HepG2 (cell line): ENCODE data around the gene MRPS14. TPM values are rescaled to one million over a fixed set of nuclear protein-coding genes. Genes with fewer than 3 reads are reported as not detected.

Experiments
- ATAC-seq: fragments of 200-7000 bp; cut with Tn5 transposase; 3 replicates; pipeline ENCODE4 v1.9.1; 2020; ENCODE audit warnings: mild to moderate bottlenecking, moderate library complexity
- BruUV-seq: library from RNA; stranded (reverse); fragments of 400-500 nt; replicated peaks from 2 replicates; lab custom pipeline; 2021; lab: Mats Ljungman, UMichigan
- CTCF ChIA-PET: fragments of 300-600 bp; formaldehyde crosslinking; extraction: SDS; loops from one replicate; lab custom pipeline; 2021; ENCODE audit warnings: low total read pairs, inconsistent platforms, low intra/inter-chr PET ratio; lab: Yijun Ruan, JAX
- POLR2A ChIA-PET: fragments of 350-600 bp; sonication (Branson Sonifier 250); formaldehyde crosslinking; loops from one replicate; lab custom pipeline; 2020; ENCODE audit warnings: antibody characterized with exemption, inconsistent platforms; lab: Yijun Ruan, JAX
- DNase-seq: peaks from one replicate; pipeline ENCODE4 v3.0.0-alpha.2; 2015; ENCODE audit warnings: low spot score
- FAIRE-seq: peaks from 3 replicates; lab custom pipeline; 2011; peaks lifted over from hg19 to GRCh38; lab: Jason Lieb, UNC
- H2AFZ ChIP-seq: one replicate; pipeline ENCODE4 v1.6.1; 2011; ENCODE audit warnings: low read length, inconsistent platforms
- H3K27ac ChIP-seq: fragments of 300-600 bp; 3 replicates; pipeline ENCODE4 v1.8.0; 2011; ENCODE audit warnings: mixed run types, mild to moderate bottlenecking, mixed read lengths, low read length, inconsistent platforms; ENCODE audit not compliant: insufficient read depth; ENCODE audit errors: extremely low read length
- H3K27me3 ChIP-seq, 2 experiments: fragments of 200-600 bp in 1 of 2; 2 replicates in 1 of 2; 3 replicates in 1 of 2; pipeline versions ENCODE4 v1.6.0 to v1.8.0; 2011; ENCODE audit warnings: low read length in 2 of 2, mild to moderate bottlenecking in 2 of 2, moderate library complexity in 2 of 2, inconsistent platforms in 1 of 2; ENCODE audit not compliant: insufficient read depth in 2 of 2, control insufficient read depth in 1 of 2
- H3K36me3 ChIP-seq, 2 experiments: fragments of 200-600 bp in 1 of 2; replicated peaks in 1 of 2; 2 replicates in 1 of 2; 3 replicates in 1 of 2; pipeline versions ENCODE4 v1.5.1 to v1.8.0; 2011; ENCODE audit warnings: low read length in 2 of 2, inconsistent platforms in 1 of 2; ENCODE audit not compliant: insufficient read depth in 2 of 2, control insufficient read depth in 1 of 2
- H3K4me1 ChIP-seq: 2 replicates; pipeline ENCODE4 v1.5.1; 2012; ENCODE audit warnings: low read length, inconsistent platforms; ENCODE audit not compliant: insufficient read depth
- H3K4me2 ChIP-seq: 2 replicates; pipeline ENCODE4 v1.6.0; 2011; ENCODE audit warnings: low read depth, low read length, inconsistent platforms
- H3K4me3 ChIP-seq, 3 experiments: fragments of 200-600 bp in 1 of 3; sonication (generic), shearing (Covaris generic) in 1 of 3; replicated peaks in 1 of 3; 2 replicates each; pipeline ENCODE4 v1.5.1; 2011 to 2016; ENCODE audit warnings: low read length in 3 of 3, inconsistent platforms in 2 of 3, low read depth in 2 of 3, mild to moderate bottlenecking in 2 of 3, control low read depth in 1 of 3, mixed read lengths in 1 of 3; ENCODE audit not compliant: insufficient read depth in 1 of 3
- H3K79me2 ChIP-seq: one replicate; pipeline ENCODE4 v1.6.1; 2011; ENCODE audit warnings: low read length, inconsistent platforms; ENCODE audit not compliant: insufficient read depth
- H3K9ac ChIP-seq: 2 replicates; pipeline ENCODE4 v1.6.0; 2011; ENCODE audit warnings: mild to moderate bottlenecking, low read depth, low read length, inconsistent platforms; ENCODE audit not compliant: insufficient read depth
- H3K9me3 ChIP-seq: 2 replicates; pipeline ENCODE4 v1.5.1; 2012; ENCODE audit warnings: mild to moderate bottlenecking, low read length
- H4K20me1 ChIP-seq: 2 replicates; pipeline ENCODE4 v1.6.0; 2011; ENCODE audit warnings: inconsistent platforms, mild to moderate bottlenecking, low read length, moderate library complexity; ENCODE audit not compliant: insufficient read depth
- ARID4A ChIP-seq: sonication (generic); formaldehyde crosslinking; IDR thresholded peaks from 2 replicates; pipeline ENCODE4 v1.5.0; 2020; ENCODE audit warnings: mild to moderate bottlenecking, missing genetic modification reagents, borderline replicate concordance
- BHLHE40 ChIP-seq: IDR thresholded peaks from 2 replicates; pipeline ENCODE4 v1.6.1; 2011; ENCODE audit warnings: low read length, improper control_type of control experiment
- CEBPZ ChIP-seq: IDR thresholded peaks from 2 replicates; pipeline ENCODE4 v1.6.1; 2012; ENCODE audit warnings: low read length, improper control_type of control experiment
- FOXP4 ChIP-seq: sonication (generic); formaldehyde crosslinking; IDR thresholded peaks from 2 replicates; pipeline ENCODE4 v1.4.0; 2020; ENCODE audit warnings: missing genetic modification reagents
- RAD21 ChIP-seq: fragments of 450-650 bp; formaldehyde crosslinking; IDR thresholded peaks from 2 replicates; pipeline ENCODE4 v1.5.0; 2020; ENCODE audit warnings: mild to moderate bottlenecking
- ZBTB49 ChIP-seq: sonication (generic); formaldehyde crosslinking; IDR thresholded peaks from 2 replicates; pipeline ENCODE4 v1.4.0; 2020; ENCODE audit warnings: missing genetic modification reagents, borderline replicate concordance
- ZNF777 ChIP-seq: sonication (generic); formaldehyde crosslinking; IDR thresholded peaks from 2 replicates; pipeline ENCODE4 v1.4.0; 2020; ENCODE audit warnings: missing genetic modification reagents
- in situ Hi-C: cut with HindIII; loops from 2 replicates; pipeline ENCODE4 v1.10.0; 2017; ENCODE audit warnings: low pct_unique_long_range_greater_than_20kb; ENCODE audit not compliant: extremely low pct_ligation_motif_present
- intact Hi-C: fragments of 100-400 bp; cut with micrococcal nuclease; formaldehyde crosslinking; loops from one replicate; pipeline ENCODE4 v1.10.0; 2022; ENCODE audit not compliant: unreplicated experiment
- polyA plus RNA-seq, 8 experiments: library from polyadenylated mRNA; depleted of rRNA in 3 of 8; stranded (reverse) in 7 of 8; unstranded in 1 of 8; fragments of >200 nt; fragmentation: Illumina TruSeq in 4 of 8; extraction: Trizol in 4 of 8; gene quantifications; 2 replicates each; pipeline versions ENCODE4 v1.2.1 to v1.2.3, GENCODE V29; 2011 to 2016; ENCODE audit warnings: low read depth in 4 of 8, missing spikeins in 1 of 8, mixed read lengths in 1 of 8; ENCODE audit not compliant: insufficient read depth in 1 of 8
- total RNA-seq, 5 experiments: library from RNA; depleted of rRNA; stranded (reverse); fragments of >200 nt; fragmentation: Illumina TruSeq; extraction: Trizol; gene quantifications; 2 replicates each; pipeline ENCODE4 v1.2.3, GENCODE V29; 2016; ENCODE audit warnings: low read depth in 1 of 5

MRPS14 gene
- total and polyA plus RNA-seq, 2 of the 13 experiments (the other 11 are each of a cell fraction or from before 2014, with no cell fraction given): 36.6 to 43.2 TPM

- TF ChIP-seq ZBTB49 (CRISPR knock-in tag): no peak
Observed at GRCh38 chr1:174984952-174985351, 38.3 kb downstream of the MRPS14 start (continued).

- Histone ChIP-seq H3K9me3 (no peaks in the 10 kb centered on the region), H3K36me3 (no peaks in the 10 kb centered on the region), H3K27me3 (no peaks in the 10 kb centered on the region), H4K20me1 (no peaks in the 10 kb centered on the region), H3K27ac (no peak overlapping the region), H3K4me2 (no peak overlapping the region), H2AFZ (no peak overlapping the region), H3K9ac (no peak overlapping the region), H3K4me3 (no peak overlapping the region), H3K4me1 (peaks cover 14% of the 10 kb centered on the region), H3K79me2 (no peaks in the 10 kb centered on the region)
- no TSS peak for BruUV-seq
- DNase-seq: peak; percentile 34
- in situ Hi-C loops (loop anchor here (25.0 kb wide), 1 partner anchor 721 kb away; no protein-coding TSS in a partner anchor), intact Hi-C loops (loop anchor here (1.0 kb wide), 1 partner anchor 213 kb away; no protein-coding TSS in a partner anchor)
- POLR2A ChIA-PET: interaction anchor here (1.4 kb wide), 1 partner anchor 16 kb away, joined by 5 read pairs; the partner anchor contains the start of gene CACYBP
- CTCF ChIA-PET: interaction anchor here (2.1 kb wide), 1 partner anchor 213 kb away, joined by 30 read pairs; no protein-coding TSS in a partner anchor
- no peak for ATAC-seq
- FAIRE-seq: peak; percentile 30
- no peak for TF ChIP-seq BHLHE40
- TF ChIP-seq RAD21 (CRISPR knock-in tag): peak; percentile 40; the same call in 1 of the 2 replicates
- no peak for TF ChIP-seq CEBPZ
- no peak for TF ChIP-seq ZNF777 (CRISPR knock-in tag)
- TF ChIP-seq FOXP4 (CRISPR knock-in tag): no peak
- no peak for TF ChIP-seq ARID4A (CRISPR knock-in tag)
Observed at GRCh38 chr1:174982971-174983689, 40.1 kb downstream of the MRPS14 start.
